B cell (primary cell): Measurements from ENCODE around the gene MLLT6.

Experiments used
- CTCF ChIP-seq: fragments of 200-600 bp; IDR thresholded peaks from one replicate; pipeline ENCODE4 v1.8.0; 2022; ENCODE audit warnings: antibody characterized with exemption, mild to moderate bottlenecking
- EZH2 ChIP-seq: IDR thresholded peaks from 2 replicates; pipeline ENCODE4 v1.6.1; 2012; ENCODE audit warnings: borderline replicate concordance, low read depth, mild to moderate bottlenecking, moderate library complexity, low read length; ENCODE audit not compliant: insufficient read depth, poor library complexity, severe bottlenecking

- TF ChIP-seq CTCF (no peak), EZH2 (no peak)
Measured at GRCh38 chr17:38761612-38762011, 56.5 kb downstream of the MLLT6 start.
